Measurements from ENCODE around the gene POU6F2. TPM values are rescaled to one million over a fixed set of nuclear protein-coding genes. Genes with fewer than 3 reads are reported as not detected.

Gene POU6F2
- total RNA-seq, 1 experiment from 2014 or later, result 3.9 TPM

- no peak overlapping the region for H3K4me3 Mint-ChIP-seq (ENCODE audit: unreplicated experiment)
- Histone ChIP-seq H3K9me3 (no peaks in the 10 kb centered on the region), H3K36me3 (ENCODE audit: control insufficient read depth, insufficient read depth, low read length) (no peaks in the 10 kb centered on the region), H3K4me3 (ENCODE audit: low read depth, low read length) (no peak overlapping the region), H3K27me3 (replicated peaks; ENCODE audit: control insufficient read depth, insufficient read depth, low read length) (no peaks in the 10 kb centered on the region), H3K4me1 (no peaks in the 10 kb centered on the region)
- ChIA-PET CTCF (no interaction called here), POLR2A (no interaction called here)
- peaks cover 5% of the 10 kb centered on the region for H3K27me3 Mint-ChIP-seq (ENCODE audit: insufficient read depth, unreplicated experiment)
- H3K27ac Mint-ChIP-seq (ENCODE audit: unreplicated experiment), result no peak overlapping the region
- intact Hi-C loops (cut with micrococcal nuclease; ENCODE audit: unreplicated experiment), result loop anchor here (5.0 kb wide), 1 partner anchor 520 kb away; no protein-coding TSS in a partner anchor
- no peaks in the 10 kb centered on the region for H3K4me1 Mint-ChIP-seq (ENCODE audit: low read depth, unreplicated experiment)
- no peaks in the 10 kb centered on the region for H3K36me3 Mint-ChIP-seq (ENCODE audit: insufficient read depth, unreplicated experiment)
- TF ChIP-seq CTCF (IDR thresholded peaks at IDR 0.05; ENCODE audit: insufficient read depth in 1 of 2, low read depth in 1 of 2, low read length in 1 of 2, severe bottlenecking in 1 of 2, unreplicated experiment in 1 of 2), result no peak
- no peaks in the 10 kb centered on the region for H3K9me3 Mint-ChIP-seq (ENCODE audit: unreplicated experiment)
- no peak for DNase-seq
- no TSS peak for BruUV-seq (replicated peaks)
Measured at GRCh38 chr7:39451901-39452300, 474.2 kb downstream of the POU6F2 start.

- H3K4me3 ChIP-seq (ENCODE audit: low read depth, low read length), result no peak overlapping the region
- no peaks in the 10 kb centered on the region for H3K36me3 ChIP-seq (ENCODE audit: control insufficient read depth, insufficient read depth, low read length)
- H3K27me3 Mint-ChIP-seq (ENCODE audit: insufficient read depth, unreplicated experiment), result peaks cover 5% of the 10 kb centered on the region
- ChIA-PET CTCF (interaction anchor here (0.5 kb wide), 1 partner anchor 9 kb away, joined by 3 read pairs; no protein-coding TSS in a partner anchor), POLR2A (no interaction called here)
- H3K27ac Mint-ChIP-seq (ENCODE audit: unreplicated experiment), result no peak overlapping the region
- no peaks in the 10 kb centered on the region for H3K4me1 Mint-ChIP-seq (ENCODE audit: low read depth, unreplicated experiment)
- BruUV-seq (replicated peaks), result no TSS peak
- H3K4me3 Mint-ChIP-seq (ENCODE audit: unreplicated experiment), result no peak overlapping the region
- peak; percentile 69 to 80 for TF ChIP-seq CTCF (IDR thresholded peaks at IDR 0.05; ENCODE audit: insufficient read depth in 1 of 2, low read depth in 1 of 2, low read length in 1 of 2, severe bottlenecking in 1 of 2, unreplicated experiment in 1 of 2)
- intact Hi-C loops (cut with micrococcal nuclease; ENCODE audit: unreplicated experiment), result loop anchor here (1.0 to 5.0 kb wide), 3 partner anchors 40 to 522 kb away; no protein-coding TSS in a partner anchor
- H3K9me3 Mint-ChIP-seq (ENCODE audit: unreplicated experiment), result no peaks in the 10 kb centered on the region
- no peaks in the 10 kb centered on the region for H3K36me3 Mint-ChIP-seq (ENCODE audit: insufficient read depth, unreplicated experiment)
- H3K27me3 ChIP-seq (replicated peaks; ENCODE audit: control insufficient read depth, insufficient read depth, low read length), result no peaks in the 10 kb centered on the region
- no peaks in the 10 kb centered on the region for H3K9me3 ChIP-seq
- DNase-seq, result peak; percentile 53 to 62
- no peaks in the 10 kb centered on the region for H3K4me1 ChIP-seq
Measured at GRCh38 chr7:39453743-39454355, 476.1 kb downstream of the POU6F2 start.

GRCh38 chr7:39458061-39458745 lies 480.5 kb downstream of the POU6F2 start:
- TF ChIP-seq CTCF (IDR thresholded peaks at IDR 0.05; ENCODE audit: insufficient read depth in 1 of 2, low read depth in 1 of 2, low read length in 1 of 2, severe bottlenecking in 1 of 2, unreplicated experiment in 1 of 2), result no peak
- Histone ChIP-seq H3K4me1 (no peaks in the 10 kb centered on the region), H3K4me3 (ENCODE audit: low read depth, low read length) (peak overlapping the region; percentile 20), H3K27me3 (replicated peaks; ENCODE audit: control insufficient read depth, insufficient read depth, low read length) (no peaks in the 10 kb centered on the region), H3K9me3 (no peaks in the 10 kb centered on the region), H3K36me3 (ENCODE audit: control insufficient read depth, insufficient read depth, low read length) (no peaks in the 10 kb centered on the region)
- Mint-ChIP-seq H3K9me3 (ENCODE audit: unreplicated experiment) (no peaks in the 10 kb centered on the region), H3K4me3 (ENCODE audit: unreplicated experiment) (peak overlapping the region; percentile 67), H3K27me3 (ENCODE audit: insufficient read depth, unreplicated experiment) (peaks cover 2% of the 10 kb centered on the region), H3K27ac (ENCODE audit: unreplicated experiment) (no peak overlapping the region), H3K4me1 (ENCODE audit: low read depth, unreplicated experiment) (no peaks in the 10 kb centered on the region), H3K36me3 (ENCODE audit: insufficient read depth, unreplicated experiment) (no peaks in the 10 kb centered on the region)
- CTCF ChIA-PET, result no interaction called here
- POLR2A ChIA-PET, result no interaction called here
- BruUV-seq (replicated peaks), result no TSS peak
- intact Hi-C loops (cut with micrococcal nuclease; ENCODE audit: unreplicated experiment), result no loop called here
- DNase-seq, result peak in 1 of 2 experiments; percentile 15

All from Caco-2 (cell line).